Inflammatory macrophage treated with lipopolysaccharide for 4 hours (primary cell): ENCODE measurements around the gene ZC3H4.
A peak's percentile ranks its signal among the peaks of the same experiment; 100 is the strongest.

Experiments used
- DNase-seq: peaks from one replicate; pipeline ENCODE4 v3.0.0-alpha.2; 2020

The ZC3H4 gene

DNA sequence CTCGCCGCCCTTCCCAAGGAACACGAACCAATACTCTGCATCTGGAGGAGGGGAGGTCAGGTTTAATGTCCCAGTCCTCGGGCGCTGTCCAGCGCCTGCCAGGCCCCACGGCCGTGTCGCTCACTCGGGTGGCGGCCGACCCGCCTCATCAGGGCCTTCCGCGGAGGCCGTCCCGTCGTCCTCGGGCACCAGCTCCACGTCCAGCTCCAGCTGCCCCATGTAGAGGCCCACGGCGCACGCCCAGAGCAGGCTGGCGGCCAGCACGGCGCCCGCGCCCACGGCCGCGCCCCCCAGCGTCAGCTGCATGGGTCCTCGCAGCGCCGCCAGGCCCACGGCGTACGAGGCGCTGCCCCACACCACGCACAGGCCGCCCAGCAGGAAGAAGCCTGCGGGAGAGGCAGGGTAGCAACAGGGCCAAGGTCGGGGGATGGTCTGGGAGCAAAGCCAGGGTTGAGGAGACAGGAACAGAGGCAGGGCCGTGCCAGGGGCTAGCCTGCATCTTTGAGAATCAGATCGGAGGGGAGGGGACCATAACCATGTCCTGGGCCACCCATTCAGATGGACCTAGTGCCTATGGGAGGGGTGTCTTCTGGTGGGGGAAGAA lies 67.6 kb downstream of the ZC3H4 start:
- no peak for DNase-seq

DNA sequence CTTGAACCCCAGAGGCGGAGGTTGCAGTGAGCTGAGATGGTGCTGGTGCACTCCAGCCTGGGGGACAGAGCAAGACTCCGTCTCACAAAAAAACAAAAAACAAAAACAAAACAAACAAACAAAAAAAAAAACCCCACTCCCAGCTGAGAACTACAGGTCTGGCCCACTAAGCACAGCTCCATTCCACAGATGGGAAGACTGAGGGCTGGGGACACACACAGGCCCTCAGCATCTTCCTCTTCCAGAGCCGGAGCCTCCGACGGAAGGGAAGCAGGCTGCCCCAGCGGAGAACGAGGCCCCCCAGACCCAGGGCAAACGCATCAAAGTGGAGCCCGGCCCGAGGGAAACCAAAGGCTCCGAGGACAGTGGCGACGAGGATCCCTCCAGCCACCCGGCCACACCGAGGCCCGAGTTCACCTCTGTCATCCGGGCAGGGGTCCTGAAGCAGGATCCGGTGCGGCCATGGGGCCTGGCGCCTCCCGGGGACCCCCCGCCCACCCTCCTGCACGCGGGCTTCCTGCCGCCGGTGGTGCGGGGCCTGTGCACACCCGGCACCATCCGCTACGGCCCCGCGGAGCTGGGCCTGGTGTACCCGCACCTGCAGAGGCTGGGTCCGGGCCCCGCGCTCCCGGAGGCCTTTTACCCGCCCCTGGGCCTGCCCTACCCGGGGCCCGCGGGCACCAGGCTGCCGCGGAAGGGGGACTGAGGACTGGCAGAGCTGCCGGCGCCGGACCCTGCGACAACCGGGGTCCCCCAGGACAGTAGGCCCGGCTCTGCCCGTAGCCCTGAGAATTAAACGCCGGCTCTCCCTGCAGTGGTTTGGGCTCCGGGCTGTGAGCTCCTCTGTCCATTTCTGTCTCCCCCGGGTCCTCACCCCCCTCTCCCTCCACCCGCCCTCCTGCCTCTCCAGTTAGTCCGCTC lies 68.4 kb downstream of the ZC3H4 start:
- no peak for DNase-seq

DNA sequence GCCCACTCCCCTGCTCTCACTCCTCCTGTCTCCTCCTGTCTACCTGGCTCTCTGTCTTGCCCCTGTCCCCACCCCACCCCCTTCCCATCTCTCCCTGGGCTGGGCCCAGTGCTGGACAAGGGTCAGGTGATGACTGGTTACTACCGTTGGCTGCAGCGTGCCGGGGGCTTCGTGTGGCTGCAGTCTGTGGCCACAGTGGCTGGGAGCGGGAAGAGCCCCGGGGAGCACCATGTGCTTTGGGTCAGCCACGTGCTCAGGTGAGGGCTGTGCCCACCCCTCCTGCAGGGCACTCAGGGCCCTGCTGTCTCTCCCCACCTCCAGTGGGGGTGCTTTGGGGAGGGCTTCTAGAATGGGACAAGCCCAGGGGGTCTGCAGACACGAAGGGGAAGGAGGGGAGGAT lies 72.7 kb downstream of the ZC3H4 start:
- DNase-seq: no peak

DNA sequence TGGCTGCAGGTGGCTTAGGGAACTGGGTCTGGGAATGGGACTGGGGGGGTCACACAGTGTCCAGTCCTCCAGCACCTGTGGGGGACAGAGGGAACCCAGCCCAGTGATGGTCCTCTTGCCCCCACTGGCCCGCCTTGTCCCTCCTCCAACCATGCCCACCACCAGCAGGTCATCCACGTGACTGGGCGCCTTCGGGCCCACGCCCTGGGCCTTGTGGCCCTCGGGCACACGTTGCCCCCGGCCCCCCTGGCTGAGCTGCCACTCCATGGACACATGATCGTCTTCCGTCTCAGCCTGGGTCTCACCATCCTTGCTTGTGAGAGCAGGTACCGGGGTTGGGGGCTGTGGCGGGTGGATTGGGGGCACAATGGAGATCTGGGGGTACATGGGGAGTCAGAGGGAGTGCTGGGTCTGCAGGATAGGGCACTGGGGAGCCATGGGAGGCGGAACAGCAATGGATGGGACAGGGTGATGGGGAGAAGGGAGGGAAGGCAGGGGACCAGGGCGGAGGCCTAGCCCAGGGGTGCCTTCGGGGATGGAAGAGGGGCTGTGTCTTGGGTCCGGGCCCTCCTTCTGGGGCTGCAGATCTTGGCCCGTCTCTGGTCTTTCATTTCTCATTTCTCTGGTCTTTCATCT lies 74.2 kb downstream of the ZC3H4 start:
- no peak for DNase-seq

DNA sequence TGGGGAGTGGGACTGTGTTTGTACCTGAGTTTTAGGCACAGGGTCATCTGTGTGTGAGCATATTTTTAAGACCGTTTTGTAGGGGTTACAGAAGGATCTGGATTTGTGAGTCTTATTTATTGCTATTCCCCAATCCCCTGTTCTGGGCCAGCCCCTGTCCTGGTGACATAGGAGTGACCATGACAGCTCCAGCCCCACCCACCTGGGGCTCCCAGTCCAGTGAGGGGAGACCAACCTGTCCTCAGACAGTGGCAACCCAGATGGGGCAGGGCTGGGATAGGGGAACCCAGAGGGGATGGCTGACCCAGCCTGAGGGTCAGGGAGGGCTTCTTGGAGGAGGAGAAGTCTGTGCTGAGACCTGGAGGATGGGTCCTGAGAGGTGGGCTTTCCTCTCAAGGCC lies 75.8 kb downstream of the ZC3H4 start:
- no peak for DNase-seq

DNA sequence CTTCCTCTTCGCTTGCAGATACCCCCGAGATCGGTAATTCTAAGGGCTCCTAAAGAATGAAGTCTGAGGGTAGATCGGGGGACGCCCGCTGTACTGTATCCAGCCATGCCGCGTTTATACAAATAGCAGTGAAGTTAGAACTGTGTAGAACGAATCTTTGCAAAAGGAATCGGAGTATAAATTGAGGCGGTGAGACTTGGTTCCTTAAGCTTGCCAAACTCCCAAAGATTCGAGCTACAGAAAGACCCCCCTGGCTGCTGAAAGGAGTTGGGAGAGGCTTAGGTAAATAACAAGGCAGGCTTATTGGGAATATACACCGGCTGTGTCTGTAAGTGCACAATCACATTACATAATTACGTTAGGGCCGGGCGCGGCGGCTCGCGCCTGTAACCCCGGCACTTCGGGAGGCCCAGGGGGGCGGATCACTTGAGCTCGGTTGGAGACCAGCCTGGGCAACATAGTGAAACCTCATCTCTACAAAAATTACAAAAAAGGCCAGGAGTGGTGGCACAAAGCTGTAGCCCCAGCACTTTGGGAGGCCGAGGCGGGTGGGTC lies 77.4 kb downstream of the ZC3H4 start:
- DNase-seq: no peak

DNA sequence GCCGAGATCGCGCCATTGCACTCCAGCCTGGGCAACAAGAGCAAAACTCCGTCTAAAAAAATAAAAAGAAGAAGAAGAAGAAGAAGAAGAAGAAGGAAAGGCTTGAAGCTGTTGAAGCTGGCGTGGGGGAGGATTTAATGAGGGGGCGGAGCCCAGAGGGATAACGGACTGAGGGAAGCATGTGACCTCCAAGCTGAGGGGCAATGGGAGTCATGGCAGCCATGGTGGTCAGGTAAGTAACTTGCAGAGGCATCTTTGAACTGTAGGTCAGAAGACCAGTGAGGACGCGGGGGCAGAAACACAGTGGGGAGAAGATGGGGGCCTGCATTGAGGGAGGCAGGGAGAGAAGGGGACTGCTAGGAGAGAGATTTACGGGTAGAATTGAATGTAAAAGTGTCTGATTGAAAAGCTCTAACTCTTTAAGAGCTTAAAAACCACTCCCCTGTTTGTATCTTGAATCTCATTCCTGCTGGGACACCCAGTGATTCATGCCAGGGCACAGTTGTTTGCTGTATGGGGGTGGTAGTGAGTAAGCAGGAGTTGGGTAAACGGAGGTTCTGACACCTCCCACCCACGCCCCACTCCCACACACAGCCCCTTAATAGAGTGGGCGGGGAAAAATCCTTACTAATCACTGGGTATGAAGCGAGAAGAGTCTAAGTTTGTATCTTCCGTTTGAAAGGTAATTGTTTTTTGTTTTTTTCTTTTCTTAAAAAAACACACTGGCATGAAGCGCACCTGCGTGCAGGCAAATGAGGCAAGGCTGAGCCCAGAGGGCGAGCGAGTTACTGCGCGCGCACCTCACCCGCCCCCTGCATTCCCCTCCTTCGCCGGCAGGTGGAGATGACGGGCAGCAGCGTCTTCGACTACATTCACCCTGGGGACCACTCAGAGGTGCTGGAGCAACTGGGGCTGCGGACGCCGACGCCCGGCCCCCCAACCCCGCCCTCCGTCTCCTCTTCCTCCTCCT lies 78.2 kb downstream of the ZC3H4 start:
- peak; percentile 83 for DNase-seq

DNA sequence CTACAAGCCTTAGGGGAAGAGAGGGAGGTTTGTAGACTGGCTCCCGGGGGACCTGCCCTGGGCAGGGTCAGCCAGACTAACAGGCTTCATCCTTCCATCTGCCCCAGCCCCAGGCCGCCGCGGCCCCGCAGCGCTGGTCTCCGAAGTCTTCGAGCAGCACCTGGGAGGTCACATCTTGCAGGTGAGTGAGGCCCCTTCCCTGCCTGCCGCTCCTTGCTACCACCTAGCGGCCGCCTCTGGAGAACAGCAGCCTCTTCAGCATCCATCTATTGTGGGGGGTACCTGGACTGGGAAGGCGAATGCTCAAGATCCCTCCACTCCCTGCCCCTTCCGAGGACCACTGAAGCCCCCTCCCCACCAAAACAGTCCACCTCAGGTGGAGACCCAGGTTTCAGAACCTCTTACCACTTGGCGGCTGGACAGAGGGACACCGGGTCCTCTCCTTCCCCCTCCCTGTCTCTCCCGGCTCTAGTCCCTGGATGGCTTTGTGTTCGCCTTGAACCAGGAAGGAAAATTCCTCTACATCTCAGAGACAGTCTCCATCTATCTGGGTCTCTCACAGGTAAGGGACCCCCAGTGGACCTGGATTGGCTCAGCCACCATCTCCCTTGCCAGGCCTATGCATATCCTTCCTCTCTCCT lies 81.3 kb downstream of the ZC3H4 start:
- DNase-seq: peak; percentile 19

DNA sequence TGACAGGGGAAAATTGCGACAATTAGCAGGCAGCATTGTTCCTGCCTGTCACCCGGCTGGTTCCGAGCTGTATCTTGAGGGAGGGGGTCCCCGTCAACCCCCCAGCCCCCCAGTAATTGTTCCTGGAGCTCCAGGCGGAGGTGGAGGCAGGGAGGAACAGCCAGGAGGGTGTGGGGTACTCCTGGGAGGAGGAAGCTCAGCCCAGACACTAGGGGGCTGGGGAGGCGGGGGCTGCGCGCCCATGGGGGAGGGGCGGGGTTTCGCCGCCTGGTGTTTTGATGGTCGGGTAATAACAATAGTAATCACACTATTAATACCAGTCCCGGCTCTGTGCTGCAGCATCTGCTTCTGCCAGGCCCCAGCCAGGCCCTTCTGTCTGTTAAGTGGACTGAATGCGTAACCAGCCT lies 85.4 kb downstream of the ZC3H4 start:
- no peak for DNase-seq

DNA sequence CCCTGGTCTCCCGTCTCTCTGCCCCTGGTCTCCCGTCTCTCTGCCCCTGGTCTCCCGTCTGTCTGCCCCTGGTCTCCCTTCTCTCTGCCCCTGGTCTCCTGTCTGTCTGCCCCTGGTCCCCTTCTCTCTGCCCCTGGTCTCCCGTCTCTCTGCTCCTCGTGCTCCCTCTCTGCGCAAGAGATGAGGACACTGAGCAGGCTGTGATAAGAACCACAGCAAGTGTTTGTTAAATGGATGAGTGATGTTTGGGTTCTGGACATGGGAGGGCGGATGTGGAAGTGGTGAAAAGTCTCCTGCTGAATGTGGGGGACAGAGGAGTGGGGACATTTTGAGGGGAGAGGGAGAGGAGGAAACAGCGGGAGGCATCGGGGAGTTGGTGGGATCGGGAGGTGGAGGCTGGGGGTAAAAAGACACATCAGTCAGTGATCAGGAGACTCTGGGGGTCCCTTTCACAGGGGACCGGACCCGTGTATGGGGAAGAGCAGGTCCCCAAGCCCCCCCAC lies 85.9 kb downstream of the ZC3H4 start:
- DNase-seq: no peak

DNA sequence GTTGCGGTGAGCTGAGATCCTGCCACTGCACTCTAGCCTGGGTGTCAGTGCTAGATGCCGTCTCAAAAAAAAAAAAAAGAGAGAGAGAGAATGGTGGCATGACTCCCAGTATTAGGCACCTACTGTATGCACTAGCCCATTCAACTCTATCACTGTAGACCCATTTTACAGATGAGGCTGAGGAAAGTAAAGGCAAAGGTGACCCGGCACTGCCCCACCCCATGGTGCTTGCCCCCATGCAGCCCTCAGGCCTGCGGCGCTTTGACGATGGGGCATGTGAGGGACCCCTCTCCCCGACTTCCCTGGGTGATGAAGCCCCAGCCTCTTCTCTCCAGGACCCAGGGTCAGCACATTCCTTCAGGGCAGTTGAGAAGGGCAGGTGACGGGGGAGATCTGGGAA lies 86.7 kb downstream of the ZC3H4 start:
- DNase-seq: no peak

DNA sequence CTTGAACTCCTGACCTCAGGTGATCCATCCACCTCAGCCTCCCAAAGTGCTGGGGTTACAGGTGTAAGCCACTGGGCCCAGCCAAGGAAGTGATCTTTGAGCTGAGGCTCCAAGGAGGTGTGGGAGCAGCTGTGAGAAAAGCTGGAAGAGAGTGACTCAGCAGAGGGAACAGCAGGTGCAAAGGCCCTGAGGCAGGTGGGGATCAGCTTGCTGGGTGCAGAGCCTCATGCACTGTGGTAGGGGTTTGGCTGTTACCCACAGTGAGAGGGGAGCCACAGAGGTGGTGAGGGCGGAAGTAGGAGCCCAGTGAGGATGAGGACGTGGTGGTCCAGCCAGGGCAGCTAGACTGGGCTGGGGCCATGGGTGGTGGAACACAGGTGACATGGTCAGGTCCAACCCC lies 87.4 kb downstream of the ZC3H4 start:
- no peak for DNase-seq

DNA sequence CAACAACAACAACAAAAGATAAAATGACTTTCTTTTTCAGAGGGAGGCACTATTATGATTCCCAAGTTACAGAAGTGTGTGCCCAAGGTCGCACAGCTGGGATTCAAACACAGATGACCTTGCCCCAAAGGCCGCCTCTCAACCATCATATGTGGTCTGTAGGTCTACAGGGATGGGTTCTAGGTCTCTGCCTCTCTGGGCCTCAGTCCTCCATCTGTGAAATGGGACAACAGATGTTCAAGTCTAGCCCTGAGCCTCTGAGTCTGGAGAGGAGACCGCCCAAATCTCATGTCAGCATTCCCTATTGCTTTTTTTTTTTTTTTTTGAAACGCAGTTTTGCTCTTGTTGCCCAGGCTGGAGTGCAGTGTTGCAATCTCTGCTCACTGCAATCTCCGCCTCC lies 89.1 kb downstream of the ZC3H4 start:
- DNase-seq: no peak

DNA sequence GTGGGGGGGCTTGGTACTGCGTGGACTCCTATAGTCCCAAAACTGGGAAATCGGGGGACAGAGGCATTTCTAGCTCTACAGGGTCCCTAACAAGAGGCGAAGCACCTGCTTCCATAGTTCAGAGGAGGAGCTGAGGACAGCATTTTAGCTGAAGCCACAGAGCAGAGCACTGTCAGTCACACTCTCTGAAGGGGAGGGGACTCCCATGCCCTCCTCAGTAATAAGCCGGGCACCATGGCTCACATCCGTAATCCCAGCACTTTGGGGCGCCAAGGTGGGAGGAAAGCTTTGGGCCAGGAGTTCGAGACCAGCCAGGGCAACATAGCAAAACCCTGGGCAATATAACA lies 90.2 kb downstream of the ZC3H4 start:
- DNase-seq: no peak

DNA sequence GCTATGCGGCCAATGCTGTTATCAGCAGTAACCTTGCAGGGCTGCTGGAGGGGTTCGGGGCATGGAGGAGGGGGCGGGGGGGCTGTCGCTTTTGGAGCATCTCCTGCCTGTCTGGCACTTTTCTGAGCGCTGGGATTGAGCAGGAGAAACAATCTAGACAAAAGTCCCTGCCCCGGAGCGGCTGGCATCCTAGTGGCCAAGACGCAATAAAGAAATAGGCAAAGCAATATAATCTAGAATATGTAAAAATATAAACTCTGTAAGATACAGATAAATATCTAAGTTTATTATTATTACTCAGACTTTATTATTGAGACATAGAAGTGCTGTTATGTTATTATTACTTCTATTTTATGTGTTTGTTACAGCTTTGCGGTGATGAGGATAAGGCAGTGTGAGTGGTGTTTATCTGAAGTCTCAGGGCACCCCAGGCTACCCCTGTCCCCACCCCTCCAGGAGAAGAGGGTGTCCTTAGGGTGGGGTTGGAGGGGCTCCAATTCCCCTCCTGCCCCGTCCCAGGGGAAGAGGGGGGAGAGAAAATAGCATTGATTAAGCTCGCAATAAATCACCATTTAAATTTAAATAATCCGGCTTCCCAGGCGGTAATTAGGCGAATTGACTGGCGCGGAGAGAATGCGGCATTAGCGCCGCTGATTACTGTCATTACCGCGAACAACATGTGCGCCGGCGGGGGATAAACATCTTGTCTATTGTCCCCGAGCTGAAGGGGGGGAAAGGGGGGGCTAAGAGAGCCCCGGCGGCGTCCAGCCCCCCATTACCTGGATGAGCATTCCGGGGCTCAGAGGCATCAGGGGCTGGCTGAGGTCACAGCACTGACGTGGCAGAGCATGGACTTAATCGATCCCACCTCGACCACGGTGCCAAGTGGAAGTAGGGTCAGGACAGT lies 90.8 kb downstream of the ZC3H4 start:
- DNase-seq: no peak

DNA sequence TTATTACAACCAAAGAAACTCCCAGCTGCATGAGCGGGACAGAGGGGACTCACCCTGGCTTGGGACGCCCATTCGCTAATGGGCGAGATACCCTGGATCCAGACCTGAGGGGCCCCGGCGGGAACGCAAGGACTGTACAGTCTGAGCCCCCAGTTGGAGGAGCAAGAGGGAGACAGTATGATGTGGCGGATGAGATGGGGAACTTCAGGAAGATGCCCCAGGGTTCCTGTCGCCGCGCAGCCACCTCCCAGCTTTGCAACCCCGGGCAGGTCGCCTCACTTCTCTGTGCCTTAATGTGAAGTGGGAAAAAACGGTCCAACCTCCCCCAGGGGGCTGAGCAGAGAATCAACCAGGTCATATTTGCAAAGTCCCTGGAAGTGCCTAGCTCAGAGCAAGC lies 91.4 kb downstream of the ZC3H4 start:
- DNase-seq: no peak

DNA sequence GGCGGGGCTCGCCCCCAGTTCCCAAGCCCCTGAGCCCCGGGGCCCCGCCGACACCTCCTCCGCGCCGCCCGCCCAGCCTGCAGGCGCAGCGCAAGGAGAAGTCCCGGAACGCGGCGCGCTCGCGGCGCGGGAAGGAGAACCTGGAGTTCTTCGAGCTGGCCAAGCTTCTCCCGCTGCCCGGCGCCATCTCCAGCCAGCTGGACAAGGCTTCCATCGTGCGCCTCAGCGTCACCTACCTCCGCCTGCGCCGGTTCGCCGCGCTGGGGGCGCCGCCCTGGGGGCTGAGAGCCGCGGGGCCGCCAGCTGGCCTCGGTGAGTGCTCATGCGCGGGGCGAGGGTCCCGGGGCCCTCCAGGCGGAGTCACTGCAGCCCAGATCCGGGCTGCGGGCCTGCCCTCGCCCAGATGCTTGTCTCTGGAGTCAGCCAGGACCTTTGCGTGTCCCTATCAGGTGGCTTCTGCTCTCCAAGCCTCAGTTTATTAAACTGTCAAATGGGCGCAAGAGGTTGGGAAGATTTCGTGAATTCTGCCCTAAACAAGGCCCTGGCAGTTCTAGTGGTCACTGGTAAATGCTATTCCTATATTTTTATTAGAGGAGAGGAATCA lies 91.9 kb downstream of the ZC3H4 start:
- DNase-seq: no peak

DNA sequence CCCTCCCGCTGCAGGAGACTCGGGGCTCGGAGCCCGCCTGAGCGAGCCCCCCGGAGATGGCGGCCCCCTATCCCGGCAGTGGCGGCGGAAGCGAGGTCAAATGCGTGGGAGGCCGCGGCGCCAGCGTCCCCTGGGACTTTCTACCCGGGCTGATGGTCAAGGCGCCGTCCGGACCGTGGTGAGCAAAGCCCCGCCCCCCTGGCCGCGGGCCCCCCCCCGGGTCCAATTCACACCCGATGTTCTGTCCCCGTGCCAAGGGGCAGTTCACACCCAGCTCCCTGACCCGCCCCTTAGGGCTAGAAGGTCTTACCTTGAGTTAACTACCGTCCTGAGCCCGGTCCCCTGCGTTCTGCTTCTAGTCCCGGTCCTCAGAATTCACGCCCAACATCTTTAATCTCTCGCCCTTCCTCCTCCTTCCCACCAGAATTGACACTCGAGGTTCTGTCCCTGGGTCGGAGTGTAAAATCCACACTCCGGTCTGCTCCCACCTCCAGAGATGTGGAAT lies 92.5 kb downstream of the ZC3H4 start:
- DNase-seq: no peak

DNA sequence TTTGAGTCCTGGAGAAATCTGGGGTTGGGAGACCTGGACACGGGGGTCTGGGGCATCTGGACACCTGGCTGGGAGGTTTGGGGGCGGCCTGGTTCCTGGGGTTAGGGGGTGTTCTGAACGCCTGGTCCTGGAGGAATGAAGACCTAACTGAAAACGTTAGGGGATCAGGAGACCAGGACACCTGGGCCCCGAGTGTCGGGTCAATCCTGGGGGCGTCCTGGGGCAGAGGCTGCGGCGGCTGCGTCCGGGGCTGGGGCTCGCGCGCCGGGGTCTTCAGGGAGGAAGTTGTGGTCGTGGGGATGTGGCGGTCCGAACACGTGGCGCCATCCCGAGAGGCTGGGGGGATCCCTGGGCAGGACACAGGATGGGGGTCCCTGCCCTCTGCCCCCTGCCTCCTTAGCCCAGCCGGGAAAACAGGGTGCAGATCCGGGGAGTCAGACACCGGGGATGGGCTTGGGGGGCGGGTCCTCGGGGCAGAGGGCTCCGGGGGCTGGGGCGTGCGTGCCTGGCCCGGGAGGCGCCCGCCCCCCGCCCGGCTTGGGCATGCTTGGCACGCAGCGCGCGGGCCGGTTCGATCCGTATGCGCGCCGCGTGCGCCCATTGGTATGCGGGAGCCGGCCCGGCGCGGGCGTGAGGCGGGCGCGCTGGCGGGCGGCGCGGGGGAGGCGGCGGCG lies 93.3 kb downstream of the ZC3H4 start:
- DNase-seq: no peak
